ENCODE results near the gene IP6K3.
A peak's percentile ranks its signal among the peaks of the same experiment; 100 is the strongest.

Gene IP6K3

DNA sequence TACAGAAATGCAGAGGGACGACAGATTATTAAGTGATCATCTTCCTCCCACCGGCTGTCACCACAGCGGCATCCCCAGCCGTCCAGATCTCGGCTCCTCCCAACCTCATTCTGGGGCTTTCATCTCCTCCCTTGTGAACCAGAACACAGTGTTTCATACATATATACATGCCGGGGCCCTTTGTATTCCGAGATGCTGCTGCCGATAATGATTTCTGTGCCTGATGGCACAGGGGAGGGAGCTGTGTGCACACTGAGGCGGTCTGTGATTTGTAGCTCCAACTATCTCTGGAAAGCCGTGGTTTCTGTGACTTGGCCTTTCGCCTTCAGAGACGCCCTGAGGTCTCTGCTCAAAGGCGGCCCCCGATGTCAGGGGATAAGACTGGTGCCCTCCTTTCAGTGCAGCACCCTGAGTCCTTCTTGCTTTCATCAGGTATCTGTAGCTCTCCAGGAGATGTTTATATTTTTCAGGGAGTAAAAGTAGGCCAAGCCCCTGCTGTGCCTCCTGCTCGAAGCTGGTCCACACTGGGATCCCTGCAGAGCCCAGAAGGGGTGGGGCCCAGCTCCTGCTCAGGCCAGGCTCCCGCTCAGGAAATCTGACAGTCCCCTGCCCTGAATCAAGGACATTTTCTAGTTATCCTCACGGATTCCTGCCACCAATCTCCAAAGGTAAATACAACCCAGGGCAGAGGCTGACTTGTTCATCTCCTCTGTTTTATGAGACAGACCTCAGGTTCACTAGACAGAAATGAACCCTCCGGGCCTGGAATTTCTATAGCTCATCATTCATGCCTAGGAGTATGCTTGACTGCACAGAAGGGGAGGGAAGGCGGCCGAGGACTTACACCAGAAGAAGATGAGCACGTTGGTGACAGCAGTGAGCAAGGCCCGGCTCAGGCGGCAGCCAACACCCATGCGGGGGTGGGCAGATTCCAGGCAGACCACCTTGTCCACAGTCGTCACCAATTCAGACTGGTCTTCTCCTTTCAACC is 31.0 kb upstream of the IP6K3 start:
- DNase-seq, result peak; percentile 65

GRCh38 chr6:33776764-33777163 is 30.1 kb upstream of the IP6K3 start:
- DNase-seq, result no peak

DNA sequence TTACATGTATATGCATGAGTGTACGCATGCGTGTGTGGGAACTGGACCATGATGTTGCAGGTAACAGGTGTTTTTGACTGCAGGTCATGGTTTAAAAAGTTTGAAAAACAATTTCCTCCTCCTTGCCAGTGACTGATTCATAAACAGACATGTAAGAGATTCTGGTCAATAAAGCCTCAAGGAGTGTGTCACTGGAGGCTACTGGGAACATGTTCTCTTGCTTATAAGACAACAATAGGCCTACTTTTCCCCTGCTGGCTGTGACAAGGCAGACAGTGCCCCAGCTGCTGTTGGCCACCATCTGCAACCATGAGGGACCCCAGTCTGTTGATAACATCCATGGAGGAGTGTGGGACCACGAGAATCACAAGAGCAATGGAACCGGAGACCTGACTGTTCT is 29.5 kb upstream of the IP6K3 start:
- DNase-seq, result no peak

GRCh38 chr6:33774774-33775173 is 28.1 kb upstream of the IP6K3 start:
- DNase-seq, result no peak

- no peak for DNase-seq
These were observed 26.3 kb upstream of the IP6K3 start for GRCh38 chr6:33772902-33773472.

DNA sequence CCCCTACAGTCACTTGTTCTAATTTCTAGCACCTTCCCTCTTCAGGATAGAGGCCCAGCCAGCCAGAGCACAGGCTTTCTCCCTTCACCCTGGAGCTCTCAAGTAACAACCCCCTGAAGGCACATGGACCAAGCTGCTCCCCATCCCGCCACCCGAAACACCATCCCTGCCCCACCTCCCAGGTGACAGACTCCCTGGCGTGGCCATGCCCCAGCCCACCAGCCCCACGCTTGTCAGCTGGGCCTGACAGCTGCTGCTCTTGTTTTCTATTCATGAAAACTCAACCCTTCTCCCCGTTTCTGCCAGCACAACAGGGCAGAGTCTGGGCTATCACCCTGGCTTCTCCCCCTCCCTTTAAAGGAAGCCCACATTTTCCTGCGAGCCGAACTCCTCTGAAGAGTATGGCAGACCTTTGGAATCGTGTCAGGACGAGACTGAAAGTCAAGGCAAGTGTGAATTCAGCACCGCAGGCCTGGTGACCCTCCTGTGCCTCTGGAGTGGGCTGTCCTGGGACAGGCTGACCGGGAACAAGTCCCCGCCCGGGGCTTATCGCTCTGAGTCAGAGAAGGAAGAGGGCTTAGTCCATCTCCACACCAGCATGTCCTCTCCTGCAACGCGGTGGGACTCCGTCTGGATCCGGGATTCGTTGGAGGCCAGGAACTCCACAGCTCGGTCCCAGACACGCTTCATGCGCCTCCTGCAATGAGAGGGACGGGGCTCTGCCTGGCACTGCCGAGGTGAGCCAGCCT is 25.6 kb upstream of the IP6K3 start:
- no peak for DNase-seq

- peak; percentile 93 for DNase-seq
These were observed 24.7 kb upstream of the IP6K3 start for GRCh38 chr6:33771146-33772081.

GRCh38 chr6:33770833-33771145 is 24.1 kb upstream of the IP6K3 start:
- DNase-seq, result no peak

- peak; percentile 65 for DNase-seq
These were observed 23.6 kb upstream of the IP6K3 start for GRCh38 chr6:33770124-33770832.

DNA sequence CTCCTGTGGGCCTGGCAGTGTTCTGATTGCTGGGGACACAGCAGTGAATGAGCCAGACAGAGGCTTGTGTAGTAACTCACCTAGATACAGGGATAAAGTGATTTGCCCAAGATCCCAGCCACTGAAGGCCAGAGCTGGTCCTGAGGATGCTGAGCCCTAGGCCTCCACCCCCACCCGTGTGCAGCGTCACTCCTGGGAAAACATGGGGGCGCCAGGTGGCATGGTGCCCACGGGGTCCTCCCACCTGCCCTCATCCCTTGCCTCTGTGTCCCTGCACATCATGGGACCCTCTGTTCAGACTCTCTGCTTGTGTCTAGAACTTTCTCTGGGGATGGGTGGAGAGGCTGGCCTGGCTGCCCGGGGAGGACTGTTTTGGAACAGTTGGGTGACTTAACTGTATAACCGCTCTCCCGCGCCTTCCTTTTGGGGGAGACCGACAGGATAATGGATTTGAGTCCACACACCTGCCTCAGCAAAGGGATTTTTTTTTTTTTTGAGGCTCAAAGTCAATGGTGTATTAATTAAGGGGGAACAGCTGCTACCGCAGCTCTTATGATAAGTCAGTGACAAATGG is 22.6 kb upstream of the IP6K3 start:
- no peak for DNase-seq

DNA sequence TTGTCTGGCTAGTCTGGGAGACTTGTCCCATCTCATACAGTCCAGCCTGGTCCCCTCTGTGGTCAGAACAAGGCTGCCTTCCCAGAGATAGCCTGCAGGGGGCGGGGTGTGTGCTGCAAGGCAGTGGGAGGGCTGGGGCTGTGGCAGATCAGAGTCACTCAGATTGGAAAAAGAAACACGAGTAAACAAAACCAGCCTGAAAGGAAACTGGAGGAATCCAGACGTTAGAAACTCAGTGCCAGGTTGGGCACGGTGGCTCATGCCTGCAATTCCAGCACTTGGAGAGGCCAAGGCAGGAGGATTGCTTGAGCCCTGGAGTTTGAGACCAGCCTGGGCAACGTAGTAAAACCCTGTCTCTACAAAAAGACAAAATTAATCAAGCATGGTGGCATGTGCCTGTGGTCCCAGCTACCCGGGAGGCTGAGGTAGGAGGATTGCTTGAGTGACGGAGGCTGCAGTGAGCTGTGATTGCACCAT is 22.0 kb upstream of the IP6K3 start:
- DNase-seq, result peak; percentile 80

- DNase-seq, result no peak
These were observed 20.5 kb upstream of the IP6K3 start for GRCh38 chr6:33766921-33767907.

GRCh38 chr6:33765368-33765767 is 18.7 kb upstream of the IP6K3 start:
- DNase-seq, result no peak

DNA sequence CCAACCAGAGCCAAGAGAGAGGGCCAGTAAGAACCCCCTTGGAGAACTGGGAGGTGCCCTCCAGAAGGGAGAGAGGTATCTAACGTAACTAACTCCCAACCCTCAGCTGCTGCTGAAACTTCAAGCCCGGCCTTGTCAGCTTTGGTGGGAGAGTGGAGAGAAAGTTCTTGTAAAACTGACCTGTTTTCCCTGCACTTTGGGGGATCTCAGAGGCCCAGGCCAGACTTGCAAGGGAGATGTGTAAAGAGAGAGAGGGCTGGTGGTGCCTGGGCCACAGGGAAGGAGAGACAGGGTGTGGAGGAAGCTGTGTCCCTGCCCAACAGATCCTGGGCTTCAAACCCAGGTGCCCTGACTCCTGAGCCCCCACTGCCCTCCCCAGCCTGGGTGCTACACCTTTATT is 17.3 kb upstream of the IP6K3 start:
- no peak for DNase-seq

DNA sequence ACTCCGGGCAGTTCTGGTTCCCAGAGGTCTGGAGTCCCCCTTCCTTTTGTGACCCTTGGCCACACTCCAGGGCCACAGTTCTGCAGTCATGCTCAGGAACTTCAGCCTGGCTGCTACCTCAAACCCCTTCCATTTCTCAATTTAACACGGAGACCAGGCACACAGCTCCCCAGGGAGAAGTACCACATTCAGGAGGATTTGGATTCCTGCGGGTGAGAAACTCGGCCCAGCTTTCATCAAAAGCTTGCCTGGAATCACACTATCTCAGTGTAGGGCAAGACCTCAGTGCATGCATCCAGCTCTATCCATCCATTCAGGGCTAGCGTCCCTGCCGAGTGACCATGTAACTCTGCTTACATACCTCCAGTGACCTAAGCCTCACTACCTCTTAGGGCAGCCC is 16.8 kb upstream of the IP6K3 start:
- no peak for DNase-seq

DNA sequence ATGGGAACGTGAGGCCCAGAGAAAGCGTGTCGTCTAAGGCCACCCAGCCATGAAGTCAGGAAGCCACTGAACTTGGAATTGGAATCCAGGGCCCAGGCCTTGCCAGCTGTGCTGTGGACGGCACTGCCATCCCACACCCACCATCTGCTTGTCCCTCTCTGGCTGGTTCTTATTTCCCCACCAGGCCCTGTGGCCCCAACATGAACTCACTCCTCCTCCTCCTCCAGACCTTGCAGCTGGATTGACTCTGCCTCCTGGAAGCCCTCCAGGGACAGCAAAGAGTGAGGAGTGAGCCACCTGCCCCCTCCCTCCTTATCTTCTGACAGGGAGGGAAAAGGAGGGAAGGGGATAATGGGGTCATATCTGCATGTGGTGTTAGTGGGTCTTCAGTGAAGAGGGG is 16.0 kb upstream of the IP6K3 start:
- DNase-seq, result no peak

DNA sequence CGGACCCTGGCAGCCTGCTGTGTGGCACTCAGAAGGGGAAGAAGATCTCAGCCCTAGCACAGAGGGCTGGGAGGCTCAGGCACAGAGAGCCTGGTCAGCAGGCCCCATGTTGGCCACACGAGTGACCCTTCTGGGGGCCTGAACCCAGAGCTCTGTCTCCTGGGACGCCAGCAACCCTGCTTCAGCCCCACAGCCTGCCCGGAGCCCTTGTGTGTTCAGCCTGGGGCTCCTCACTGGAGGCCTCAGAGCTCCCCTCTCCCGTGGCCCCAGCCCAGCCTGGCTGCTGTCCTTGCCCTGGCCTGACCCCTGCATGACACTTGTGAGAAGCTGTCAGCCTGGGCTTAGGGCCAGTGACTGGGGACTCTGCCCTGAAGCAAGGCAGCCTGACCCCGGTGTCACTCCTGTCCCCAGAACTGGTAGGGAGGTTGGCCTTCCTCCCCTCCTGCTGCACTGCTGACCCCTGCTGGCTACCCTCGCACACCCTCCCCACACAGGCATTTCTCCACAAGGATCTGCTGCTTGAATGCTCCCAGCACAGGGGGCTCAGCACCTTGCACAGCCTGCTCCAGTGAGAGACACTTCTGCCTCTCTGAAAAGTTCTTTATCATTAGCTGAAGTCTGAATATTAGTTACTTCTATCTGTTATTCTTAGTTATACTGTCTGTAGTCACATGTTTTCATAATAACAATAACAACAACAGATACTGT is 15.4 kb upstream of the IP6K3 start:
- no peak for DNase-seq

GRCh38 chr6:33761581-33761921 is 14.8 kb upstream of the IP6K3 start:
- no peak for DNase-seq

DNA sequence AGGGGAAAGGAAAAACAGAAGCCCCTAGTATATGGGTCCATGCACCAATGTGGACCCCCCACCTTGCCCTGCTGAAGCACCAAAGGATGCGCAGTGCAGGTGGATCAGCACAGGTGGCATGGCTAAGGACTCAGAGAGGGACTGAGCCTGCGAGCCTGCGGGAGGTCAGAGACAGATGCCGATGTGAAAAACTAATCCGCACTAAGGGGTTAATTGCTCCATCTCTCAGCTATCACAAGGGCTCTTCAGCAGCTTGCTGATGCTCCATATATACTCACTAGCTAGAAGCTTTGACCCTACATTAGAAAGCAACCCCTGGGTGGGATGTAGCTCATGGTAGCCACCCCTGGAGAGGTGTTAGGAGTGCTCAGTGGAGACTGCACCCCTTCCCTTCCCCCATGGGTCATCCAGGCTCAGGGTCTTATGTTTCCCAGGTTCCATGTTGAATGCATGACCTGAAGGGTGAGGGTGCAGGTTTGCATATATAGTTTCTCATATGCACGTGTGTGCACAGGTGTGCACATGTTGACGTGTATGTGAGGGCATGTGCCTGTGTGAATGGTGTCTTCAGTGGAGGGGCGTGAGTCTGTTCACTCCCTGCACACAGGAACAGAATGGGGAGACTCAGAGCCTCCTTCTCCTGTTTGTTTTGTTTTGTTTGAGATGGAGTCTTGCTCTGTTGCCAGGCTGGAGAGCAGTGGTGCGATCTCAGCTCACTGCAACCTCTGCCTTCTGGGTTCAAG is 13.4 kb upstream of the IP6K3 start:
- DNase-seq, result no peak

Measured in retina (tissue), 1 donor.